Naive thymus-derived CD4-positive, alpha-beta T cell (primary cell): ENCODE data around the gene PAPLN. TPM values are rescaled to one million over a fixed set of nuclear protein-coding genes. Genes with fewer than 3 reads are reported as not detected.

Experiments
- ATAC-seq: fragments of 150-1000 bp; cut with Tn5 transposase; 2 replicates; pipeline ENCODE4 v1.10.0; 2021; ENCODE audit warnings: mild to moderate bottlenecking, moderate library complexity
- CTCF ChIA-PET: fragments of 350-600 bp; sonication (Branson Sonifier 250); formaldehyde crosslinking; loops from one replicate; lab custom pipeline; 2021; ENCODE audit warnings: antibody characterized with exemption; lab: Charles Lee
- POLR2A ChIA-PET: fragments of 350-600 bp; sonication (Branson Sonifier 250); formaldehyde crosslinking; loops from one replicate; lab custom pipeline; 2021; ENCODE audit warnings: antibody characterized with exemption, inconsistent platforms; lab: Charles Lee
- DNase-seq, 9 donors: peaks; one replicate each; pipeline versions ENCODE4 v3.0.0 to v3.0.0-alpha.2; 2020 to 2022; ENCODE audit warnings: mixed read lengths in 1 of 9
- H3K27ac ChIP-seq: one replicate; pipeline ENCODE4 v1.7.0; 2013; ENCODE audit warnings: mild to moderate bottlenecking, low read depth, low read length, moderate library complexity
- H3K27me3 ChIP-seq, 2 donors: one replicate each; pipeline ENCODE4 v1.7.0; 2013; ENCODE audit warnings: low read length in 2 of 2, mild to moderate bottlenecking in 2 of 2, moderate library complexity in 2 of 2; ENCODE audit not compliant: control insufficient read depth in 2 of 2, insufficient read depth in 2 of 2
- H3K36me3 ChIP-seq, 3 experiments: 1 replicate in 2 of 3; 2 replicates in 1 of 3; pipeline ENCODE4 v1.7.0; 2013; ENCODE audit warnings: low read length in 3 of 3, mild to moderate bottlenecking in 3 of 3, moderate library complexity in 1 of 3; ENCODE audit not compliant: insufficient read depth in 3 of 3, control insufficient read depth in 2 of 3
- H3K4me1 ChIP-seq, 2 donors: one replicate each; pipeline ENCODE4 v1.7.0; 2013; ENCODE audit warnings: low read length in 2 of 2, mild to moderate bottlenecking in 2 of 2, moderate library complexity in 1 of 2; ENCODE audit not compliant: control insufficient read depth in 2 of 2, insufficient read depth in 2 of 2
- H3K4me3 ChIP-seq: 2 replicates; pipeline ENCODE4 v1.7.0; 2013; ENCODE audit warnings: mild to moderate bottlenecking, low read length
- H3K9me3 ChIP-seq, 3 experiments: 1 replicate in 2 of 3; 2 replicates in 1 of 3; pipeline ENCODE4 v1.7.0; 2013; ENCODE audit warnings: low read length in 3 of 3; ENCODE audit not compliant: control insufficient read depth in 2 of 3
- H3K27ac Mint-ChIP-seq, 9 donors: one replicate each; pipeline ENCODE4 v1.8.0; 2020 to 2022; ENCODE audit warnings: mixed read lengths in 9 of 9, mild to moderate bottlenecking in 8 of 9, moderate library complexity in 5 of 9, inconsistent platforms in 2 of 9
- H3K27me3 Mint-ChIP-seq, 5 donors: one replicate each; pipeline ENCODE4 v1.8.0; 2021 to 2022; ENCODE audit warnings: mixed read lengths in 5 of 5, mild to moderate bottlenecking in 1 of 5
- H3K36me3 Mint-ChIP-seq, 5 donors: one replicate each; pipeline ENCODE4 v1.8.0; 2020 to 2022; ENCODE audit warnings: mixed read lengths in 5 of 5, mild to moderate bottlenecking in 3 of 5, inconsistent platforms in 1 of 5
- H3K4me1 Mint-ChIP-seq, 7 donors: one replicate each; pipeline ENCODE4 v1.8.0; 2020 to 2022; ENCODE audit warnings: mixed read lengths in 7 of 7, mild to moderate bottlenecking in 3 of 7, inconsistent platforms in 1 of 7
- H3K4me3 Mint-ChIP-seq, 10 donors: one replicate each; pipeline ENCODE4 v1.8.0; 2020 to 2022; ENCODE audit warnings: mild to moderate bottlenecking in 10 of 10, mixed read lengths in 10 of 10, moderate library complexity in 6 of 10, inconsistent platforms in 2 of 10
- H3K9me3 Mint-ChIP-seq, 11 donors: one replicate each; pipeline ENCODE4 v1.8.0; 2020 to 2022; ENCODE audit warnings: mixed read lengths in 11 of 11, mild to moderate bottlenecking in 4 of 11, inconsistent platforms in 1 of 11, moderate library complexity in 1 of 11
- intact Hi-C, 2 donors: fragments of 100-400 bp; cut with micrococcal nuclease; formaldehyde crosslinking; loops; one replicate each; pipeline ENCODE4 v1.15.1; 2023
- polyA plus RNA-seq, 2 donors: library from polyadenylated mRNA; unstranded; fragments of 300-500 nt; fragmentation: Illumina TruSeq; gene quantifications; one replicate each; pipeline ENCODE4 v1.2.3, GENCODE V29; 2021
- total RNA-seq, 6 experiments: library from RNA in 5 of 6; stranded (reverse) in 5 of 6; gene quantifications; 1 replicate in 5 of 6; 2 replicates in 1 of 6; pipeline ENCODE4 v1.2.3 and lab custom pipeline; 2021 to 2026

The PAPLN gene
- total and polyA plus RNA-seq, 7 experiments from 2014 or later = 0.08 to 1.4 (median 0.44) TPM

GRCh38 chr14:73280903-73281302, 43.6 kb downstream of the PAPLN start:
- DNase-seq = no peak
- Mint-ChIP-seq H3K36me3 (peaks cover 25 to 66% (median 31%) of the 10 kb centered on the region in 5 donors), H3K9me3 (no peaks in the 10 kb centered on the region), H3K4me3 (no peak overlapping the region), H3K4me1 (peaks cover 0 to 8% (median 0%) of the 10 kb centered on the region in 7 donors), H3K27ac (no peak overlapping the region), H3K27me3 (no peaks in the 10 kb centered on the region)
- H3K4me3 ChIP-seq = no peak overlapping the region
- no peak for ATAC-seq
- peaks cover 4 to 72% (median 7%) of the 10 kb centered on the region in 3 experiments for H3K36me3 ChIP-seq
- ChIA-PET CTCF (no interaction called here), POLR2A (interaction anchor here (0.8 kb wide), 1 partner anchor 803 kb away, joined by 3 read pairs; the partner anchor contains the start of gene ALDH6A1)
- intact Hi-C loops = no loop called here
- no peaks in the 10 kb centered on the region for H3K27me3 ChIP-seq
- no peak overlapping the region for H3K27ac ChIP-seq
- H3K9me3 ChIP-seq = no peaks in the 10 kb centered on the region
- no peaks in the 10 kb centered on the region for H3K4me1 ChIP-seq

GRCh38 chr14:73283608-73284379, 46.5 kb downstream of the PAPLN start:
- Histone ChIP-seq H3K36me3 (peaks cover 4 to 71% (median 7%) of the 10 kb centered on the region in 3 experiments), H3K4me1 (no peaks in the 10 kb centered on the region), H3K9me3 (no peaks in the 10 kb centered on the region), H3K27ac (no peak overlapping the region), H3K4me3 (no peak overlapping the region), H3K27me3 (no peaks in the 10 kb centered on the region)
- no peak for ATAC-seq
- Mint-ChIP-seq H3K9me3 (no peaks in the 10 kb centered on the region), H3K4me1 (peaks cover 0 to 8% (median 0%) of the 10 kb centered on the region in 7 donors), H3K27me3 (no peaks in the 10 kb centered on the region), H3K4me3 (no peak overlapping the region), H3K27ac (peak overlapping the region in 1 of 9 donors; percentile 46), H3K36me3 (peaks cover 26 to 59% (median 31%) of the 10 kb centered on the region in 5 donors)
- no peak for DNase-seq
- POLR2A ChIA-PET = no interaction called here
- intact Hi-C loops = no loop called here
- CTCF ChIA-PET = interaction anchor here (0.5 to 0.6 kb wide), 2 partner anchors 77 to 190 kb away, joined by 3 to 4 read pairs; no protein-coding TSS in a partner anchor

GRCh38 chr14:73285979-73286378, 48.7 kb downstream of the PAPLN start:
- peaks cover 4 to 58% (median 7%) of the 10 kb centered on the region in 3 experiments for H3K36me3 ChIP-seq
- DNase-seq = no peak
- no peaks in the 10 kb centered on the region for H3K9me3 Mint-ChIP-seq
- intact Hi-C loops = no loop called here
- no peaks in the 10 kb centered on the region for H3K9me3 ChIP-seq
- H3K27me3 Mint-ChIP-seq = no peaks in the 10 kb centered on the region
- no peaks in the 10 kb centered on the region for H3K27me3 ChIP-seq
- no peak overlapping the region for H3K4me3 ChIP-seq
- H3K4me3 Mint-ChIP-seq = no peak overlapping the region
- POLR2A ChIA-PET = no interaction called here
- peaks cover 0 to 26% (median 6%) of the 10 kb centered on the region in 7 donors for H3K4me1 Mint-ChIP-seq
- no peak for ATAC-seq
- H3K4me1 ChIP-seq = no peaks in the 10 kb centered on the region
- CTCF ChIA-PET = no interaction called here
- no peak overlapping the region for H3K27ac ChIP-seq
- H3K27ac Mint-ChIP-seq = no peak overlapping the region
- H3K36me3 Mint-ChIP-seq = peaks cover 22 to 53% (median 29%) of the 10 kb centered on the region in 5 donors

GRCh38 chr14:73286598-73286997, 49.3 kb downstream of the PAPLN start:
- Histone ChIP-seq H3K27me3 (no peaks in the 10 kb centered on the region), H3K4me3 (no peak overlapping the region), H3K4me1 (no peaks in the 10 kb centered on the region), H3K27ac (no peak overlapping the region), H3K36me3 (peaks cover 4 to 57% (median 7%) of the 10 kb centered on the region in 3 experiments), H3K9me3 (no peaks in the 10 kb centered on the region)
- Mint-ChIP-seq H3K4me1 (peaks cover 0 to 25% (median 6%) of the 10 kb centered on the region in 7 donors), H3K9me3 (no peaks in the 10 kb centered on the region), H3K4me3 (no peak overlapping the region), H3K36me3 (peaks cover 22 to 48% (median 29%) of the 10 kb centered on the region in 5 donors), H3K27me3 (no peaks in the 10 kb centered on the region), H3K27ac (no peak overlapping the region)
- ChIA-PET POLR2A (no interaction called here), CTCF (no interaction called here)
- DNase-seq (no peak), ATAC-seq (no peak)
- intact Hi-C loops = no loop called here

GRCh38 chr14:73287071-73287470, 49.8 kb downstream of the PAPLN start:
- peaks cover 0 to 56% (median 3%) of the 10 kb centered on the region in 3 experiments for H3K36me3 ChIP-seq

GRCh38 chr14:73289308-73289707, 52.0 kb downstream of the PAPLN start:
- Mint-ChIP-seq H3K9me3 (no peaks in the 10 kb centered on the region), H3K36me3 (peaks cover 4 to 42% (median 26%) of the 10 kb centered on the region in 5 donors), H3K4me3 (no peak overlapping the region), H3K4me1 (peaks cover 0 to 32% (median 4%) of the 10 kb centered on the region in 7 donors), H3K27ac (peak overlapping the region in 1 of 9 donors; percentile 38), H3K27me3 (no peaks in the 10 kb centered on the region)
- Histone ChIP-seq H3K27me3 (no peaks in the 10 kb centered on the region), H3K27ac (no peak overlapping the region), H3K4me3 (no peak overlapping the region), H3K36me3 (peaks cover 0 to 45% (median 0%) of the 10 kb centered on the region in 3 experiments), H3K4me1 (no peaks in the 10 kb centered on the region), H3K9me3 (no peaks in the 10 kb centered on the region)
- ATAC-seq (no peak), DNase-seq (no peak)
- intact Hi-C loops = no loop called here
- POLR2A ChIA-PET = no interaction called here
- CTCF ChIA-PET = interaction anchor here (0.6 to 0.7 kb wide), 2 partner anchors 21 to 127 kb away, joined by 3 read pairs; no protein-coding TSS in a partner anchor

More at GRCh38 chr14:73287071-73287470, 49.8 kb downstream of the PAPLN start:
- H3K27me3 Mint-ChIP-seq = no peaks in the 10 kb centered on the region
- ATAC-seq (no peak), DNase-seq (no peak)
- H3K4me1 Mint-ChIP-seq = peaks cover 0 to 21% (median 5%) of the 10 kb centered on the region in 7 donors
- Histone ChIP-seq H3K4me1 (no peaks in the 10 kb centered on the region), H3K27ac (no peak overlapping the region), H3K9me3 (no peaks in the 10 kb centered on the region), H3K27me3 (no peaks in the 10 kb centered on the region), H3K4me3 (no peak overlapping the region)
- no peak overlapping the region for H3K4me3 Mint-ChIP-seq
- CTCF ChIA-PET = no interaction called here
- H3K9me3 Mint-ChIP-seq = no peaks in the 10 kb centered on the region
- intact Hi-C loops = no loop called here
- H3K27ac Mint-ChIP-seq = no peak overlapping the region
- POLR2A ChIA-PET = no interaction called here
- peaks cover 18 to 46% (median 26%) of the 10 kb centered on the region in 5 donors for H3K36me3 Mint-ChIP-seq
